Measurements from ENCODE around the gene HUS1.
"Not testable (repeated sequence)": the region's sequence is repeated elsewhere in the genome, so short reads cannot be mapped to it uniquely, and the experiment has no call there.

DNA sequence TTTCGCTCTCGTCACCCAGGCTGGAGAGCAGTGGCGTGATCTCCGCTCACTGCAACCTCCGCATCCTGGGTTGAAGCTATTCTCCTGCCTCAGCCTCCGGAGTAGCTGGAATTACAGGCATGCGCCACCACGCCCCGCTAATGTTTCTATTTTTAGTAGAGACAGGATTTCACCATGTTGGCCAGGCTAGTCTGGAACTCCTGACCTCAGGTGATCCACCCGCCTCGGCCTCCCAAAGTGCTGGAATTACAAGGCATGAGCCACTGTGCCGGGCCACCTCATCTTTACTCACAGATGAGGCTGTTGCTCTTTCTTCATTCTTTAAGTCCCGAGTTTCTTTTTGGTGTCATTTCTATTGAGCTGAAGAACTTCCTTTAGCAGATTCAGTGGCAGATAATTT is 20.7 kb upstream of the HUS1 start:
- not testable (repeated sequence) for TF ChIP-seq POLR2A (IDR thresholded peaks at IDR 0.05); EP300 (IDR thresholded peaks at IDR 0.05; ENCODE audit: low read depth); POLR2AphosphoS5 (IDR thresholded peaks at IDR 0.05)
- TF ChIP-seq, protein P1, sequence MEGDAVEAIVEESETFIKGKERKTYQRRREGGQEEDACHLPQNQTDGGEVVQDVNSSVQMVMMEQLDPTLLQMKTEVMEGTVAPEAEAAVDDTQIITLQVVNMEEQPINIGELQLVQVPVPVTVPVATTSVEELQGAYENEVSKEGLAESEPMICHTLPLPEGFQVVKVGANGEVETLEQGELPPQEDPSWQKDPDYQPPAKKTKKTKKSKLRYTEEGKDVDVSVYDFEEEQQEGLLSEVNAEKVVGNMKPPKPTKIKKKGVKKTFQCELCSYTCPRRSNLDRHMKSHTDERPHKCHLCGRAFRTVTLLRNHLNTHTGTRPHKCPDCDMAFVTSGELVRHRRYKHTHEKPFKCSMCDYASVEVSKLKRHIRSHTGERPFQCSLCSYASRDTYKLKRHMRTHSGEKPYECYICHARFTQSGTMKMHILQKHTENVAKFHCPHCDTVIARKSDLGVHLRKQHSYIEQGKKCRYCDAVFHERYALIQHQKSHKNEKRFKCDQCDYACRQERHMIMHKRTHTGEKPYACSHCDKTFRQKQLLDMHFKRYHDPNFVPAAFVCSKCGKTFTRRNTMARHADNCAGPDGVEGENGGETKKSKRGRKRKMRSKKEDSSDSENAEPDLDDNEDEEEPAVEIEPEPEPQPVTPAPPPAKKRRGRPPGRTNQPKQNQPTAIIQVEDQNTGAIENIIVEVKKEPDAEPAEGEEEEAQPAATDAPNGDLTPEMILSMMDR (IDR thresholded peaks at IDR 0.05) = not testable (repeated sequence)

Measured in transverse colon (tissue), 4 donors.